GM21723 (cell line): ENCODE measurements around the gene CELF3.

Source experiments
- ATAC-seq: cut with Tn5 transposase; IDR thresholded peaks from one replicate; pipeline ENCODE4 v1.9.1; 2021; ENCODE audit warnings: mild to moderate bottlenecking, moderate library complexity; ENCODE audit not compliant: unreplicated experiment

CELF3 gene

DNA sequence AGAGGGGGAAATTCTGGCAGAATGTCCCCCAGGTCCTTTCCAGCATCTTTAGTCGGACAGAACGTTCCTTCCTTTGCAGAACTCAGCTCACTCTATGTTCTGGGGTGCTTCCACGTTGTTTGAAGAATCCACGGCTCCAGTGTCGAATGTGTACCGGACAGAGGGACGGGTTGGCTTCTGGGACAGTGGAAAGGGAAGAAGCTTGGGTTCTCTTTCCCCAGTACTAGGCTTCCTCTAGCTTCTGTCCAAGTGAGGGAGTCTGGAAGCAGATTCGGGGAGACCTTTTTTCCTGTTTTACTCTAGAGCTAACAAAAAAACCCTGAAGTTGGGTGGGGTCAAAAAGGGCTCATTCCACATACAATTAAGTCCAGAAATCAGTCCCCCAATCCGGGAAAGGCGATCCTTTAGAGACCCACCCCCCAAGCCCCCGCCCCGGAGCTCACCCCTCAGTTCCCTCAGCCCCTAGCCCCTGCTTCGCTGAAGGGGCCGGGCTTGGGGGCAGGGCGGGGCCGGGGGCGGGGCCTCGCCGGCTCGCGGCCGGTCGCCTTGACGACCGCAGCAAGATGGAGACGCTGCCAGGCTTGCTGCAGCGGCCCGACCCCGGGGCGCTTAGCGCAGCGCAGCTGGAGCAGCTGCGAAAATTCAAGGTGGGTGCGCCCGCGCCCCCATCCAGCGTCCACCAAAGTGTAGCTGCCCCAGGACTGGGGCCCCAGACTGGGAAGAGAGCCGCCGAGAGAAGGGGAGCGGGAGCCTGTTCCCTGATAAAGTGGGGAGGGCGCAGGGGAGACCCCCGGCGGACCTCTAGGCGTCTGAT lies 4.6 kb upstream of the CELF3 start, which contains the start of gene RIIAD1:
Gene RIIAD1, plus strand, starts transcription at position 549 of the 814 bp plus-strand sequence. Its CDS starts 15 bp downstream, at position 564.
- ATAC-seq, result peak; percentile 73

DNA sequence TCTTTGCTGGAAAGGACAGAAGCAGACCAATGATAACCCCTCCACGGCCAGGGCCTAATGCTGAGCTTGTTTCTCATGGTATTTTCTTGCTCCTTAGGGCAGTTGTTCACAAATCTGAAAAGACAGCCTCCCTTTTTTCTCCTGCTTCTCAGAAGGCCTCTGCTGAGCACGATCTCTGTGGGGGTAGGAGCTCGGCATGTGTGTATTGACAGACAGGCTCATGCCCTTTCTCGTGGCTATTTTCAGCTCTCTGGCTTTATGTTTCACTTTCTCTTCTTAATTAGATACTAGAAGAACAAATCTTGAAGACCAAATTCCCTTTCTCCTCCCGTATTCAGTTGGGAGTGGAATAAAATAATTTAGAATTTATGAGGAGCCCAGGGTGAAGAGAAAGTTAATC lies 4.0 kb upstream of the CELF3 start:
- peak; percentile 67 for ATAC-seq

DNA sequence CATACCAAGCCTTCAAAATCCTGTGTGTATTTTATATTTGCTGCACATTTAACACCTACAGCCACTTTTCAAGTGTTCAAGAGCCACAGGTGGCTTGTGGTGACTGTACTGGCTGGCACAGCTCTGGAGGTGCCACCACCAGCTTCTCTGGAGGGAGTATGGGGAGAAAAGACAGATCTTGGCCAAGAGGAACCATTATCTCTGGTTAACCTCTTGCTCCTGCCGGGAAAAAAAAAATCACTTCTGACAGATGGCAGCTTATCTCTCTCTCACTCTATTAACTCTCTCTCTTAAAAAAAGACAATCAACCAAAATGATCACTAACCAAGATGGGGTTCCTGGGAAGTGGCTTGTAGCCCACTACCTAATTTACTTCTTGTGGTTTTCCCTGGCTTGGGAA lies 3.5 kb upstream of the CELF3 start:
- ATAC-seq, result no peak

DNA sequence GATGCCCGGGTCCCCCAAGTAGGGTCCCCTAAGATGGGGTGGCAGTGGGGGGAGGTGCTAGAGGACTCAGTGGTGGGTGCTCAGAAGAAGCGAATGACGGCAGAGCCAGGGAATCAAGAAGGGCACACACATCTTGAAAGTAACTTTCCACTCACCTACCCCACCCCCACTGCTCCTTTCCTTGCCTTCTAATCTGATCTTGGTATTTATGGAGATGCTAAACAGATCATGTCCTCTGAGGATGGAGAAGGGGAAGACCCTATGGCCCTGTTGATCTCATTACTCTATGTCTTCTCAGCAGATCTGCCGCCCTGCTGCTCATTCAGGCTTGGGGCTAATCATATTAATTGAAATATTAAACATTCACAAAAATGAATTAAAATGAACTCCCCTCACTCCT lies 2.1 kb upstream of the CELF3 start:
- no peak for ATAC-seq

DNA sequence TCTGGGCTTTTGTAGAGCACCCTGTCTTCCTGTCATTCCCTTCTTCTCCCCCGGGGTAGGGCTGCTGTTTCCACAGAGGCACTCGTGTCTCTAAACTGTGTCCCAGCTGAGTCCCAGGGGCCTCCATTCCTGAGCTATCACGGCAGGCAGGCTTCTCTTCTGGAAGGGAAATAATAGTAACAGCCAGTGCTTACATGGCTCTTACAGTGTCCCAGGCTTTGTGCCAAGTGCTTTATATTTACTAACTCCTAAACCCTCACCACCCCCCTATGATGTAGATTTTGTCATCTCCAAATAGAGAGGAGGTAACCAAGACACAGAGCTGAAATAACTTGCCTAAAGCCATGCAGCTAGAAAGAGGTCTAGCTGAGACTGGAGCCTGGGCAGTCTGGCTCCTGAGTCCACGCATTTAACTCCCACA lies 1.4 kb upstream of the CELF3 start:
- no peak for ATAC-seq

DNA sequence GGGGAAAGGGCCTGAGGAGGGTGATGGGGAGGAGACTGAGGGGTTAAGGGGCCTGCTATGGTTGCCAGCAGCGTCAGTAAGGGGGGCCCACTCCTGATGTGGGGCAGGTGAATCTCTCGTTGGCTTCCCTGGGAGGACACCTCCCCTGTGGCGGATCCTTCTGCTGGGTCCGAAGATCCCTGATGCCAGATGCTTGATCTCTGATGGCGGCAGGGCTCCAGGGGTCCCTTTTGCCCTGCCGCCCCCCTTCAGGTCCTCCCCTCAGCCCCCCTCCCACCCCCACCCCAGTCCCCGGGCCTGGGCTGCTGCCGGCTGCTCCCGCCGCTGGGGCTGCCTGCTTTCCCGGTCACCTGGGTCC lies 219 bp downstream of the CELF3 start:
- no peak for ATAC-seq

DNA sequence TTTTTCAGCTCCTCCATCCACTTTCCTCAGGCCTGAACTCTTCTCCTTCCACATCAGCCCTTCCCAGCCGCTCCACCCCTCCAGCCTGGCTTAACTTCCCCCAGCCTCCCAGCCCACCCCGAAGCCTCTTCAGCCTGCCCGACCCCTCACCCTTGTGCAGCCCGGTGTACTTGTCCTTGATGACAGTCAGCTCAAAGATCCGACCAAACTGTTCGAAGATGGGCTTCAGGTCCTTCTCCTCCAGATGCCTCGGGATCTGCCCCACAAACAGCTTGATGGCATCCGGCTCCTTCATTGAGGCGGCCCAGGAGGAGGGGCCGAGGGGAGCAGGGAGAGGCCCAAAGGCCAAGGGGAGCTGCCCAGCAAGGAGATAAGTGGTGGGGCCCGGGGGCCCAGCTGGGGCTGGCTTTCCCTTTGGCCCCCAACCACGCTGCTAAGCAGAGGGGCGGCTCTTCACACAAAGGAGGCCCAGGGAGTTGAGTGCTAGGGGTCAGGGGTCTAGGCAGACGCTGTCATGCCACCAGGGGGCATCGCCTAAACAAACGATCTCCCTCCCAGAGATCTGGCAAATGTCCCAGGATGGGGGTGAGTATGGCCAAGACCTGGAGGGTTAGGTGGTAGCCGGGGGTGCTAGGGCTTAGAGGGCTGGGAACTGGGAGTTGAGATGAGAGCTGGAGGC lies 738 bp downstream of the CELF3 start:
- no peak for ATAC-seq

DNA sequence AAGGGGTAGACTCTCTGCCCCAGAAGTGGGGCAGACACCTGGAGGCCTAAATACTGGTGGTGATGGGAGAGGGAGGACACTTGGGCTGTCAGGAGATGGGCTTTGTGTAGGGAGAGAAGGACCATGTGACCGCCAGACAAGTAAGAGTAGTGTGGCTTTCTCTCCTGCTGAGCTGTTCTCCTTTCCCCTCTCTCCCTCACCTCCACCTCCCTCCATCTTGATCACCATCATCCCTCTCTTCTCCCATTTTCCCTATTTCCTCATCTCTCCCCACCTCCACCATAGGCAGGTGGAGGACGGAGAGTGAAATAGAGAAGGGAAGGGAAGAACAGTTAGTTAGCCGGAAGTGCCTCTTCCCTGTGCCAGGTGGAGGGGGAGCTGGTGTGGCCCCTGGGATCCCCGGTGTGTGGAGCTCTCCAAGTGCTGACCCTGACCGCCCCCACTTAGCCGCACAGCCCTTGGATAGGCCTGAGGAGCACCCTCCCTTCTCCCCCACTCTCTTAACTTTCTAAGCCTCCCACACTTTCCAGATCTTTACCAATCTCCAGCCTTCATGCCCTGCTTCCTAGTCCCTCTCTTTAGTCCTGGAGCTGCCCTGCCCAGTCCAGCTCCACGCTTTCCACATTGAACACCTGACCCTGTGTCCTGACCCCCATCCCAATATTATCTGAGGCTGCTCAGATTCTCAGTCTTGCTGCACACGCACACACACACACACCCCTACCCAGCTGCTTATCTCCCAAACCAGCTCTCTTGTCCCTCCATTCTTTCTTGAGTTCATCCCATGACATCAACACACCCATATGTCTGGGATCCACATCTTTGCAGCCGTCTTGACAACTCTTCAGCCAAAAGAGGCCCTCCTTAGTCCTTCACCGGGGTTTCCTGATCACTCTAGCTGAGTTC lies 1.5 kb downstream of the CELF3 start:
- ATAC-seq, result no peak

DNA sequence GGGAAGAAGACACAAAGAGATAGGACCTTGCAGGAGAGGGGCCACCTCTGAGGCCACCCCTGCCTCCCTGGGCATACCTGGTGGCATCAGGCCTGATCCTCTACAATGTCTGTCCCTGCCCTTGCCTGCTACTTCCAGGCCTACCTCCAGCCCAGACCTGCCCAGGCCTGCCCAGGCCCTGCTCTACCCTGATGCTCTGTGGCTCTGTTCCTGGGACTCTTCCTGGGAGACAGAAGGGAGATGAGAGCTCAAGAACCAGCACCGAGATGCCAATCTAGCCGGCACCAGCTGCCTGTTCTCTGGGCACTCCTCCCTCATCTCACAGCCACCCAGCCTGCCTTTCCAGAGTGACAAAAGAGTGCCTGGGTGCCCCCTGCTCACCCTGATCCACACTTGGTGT lies 2.7 kb downstream of the CELF3 start:
- no peak for ATAC-seq

DNA sequence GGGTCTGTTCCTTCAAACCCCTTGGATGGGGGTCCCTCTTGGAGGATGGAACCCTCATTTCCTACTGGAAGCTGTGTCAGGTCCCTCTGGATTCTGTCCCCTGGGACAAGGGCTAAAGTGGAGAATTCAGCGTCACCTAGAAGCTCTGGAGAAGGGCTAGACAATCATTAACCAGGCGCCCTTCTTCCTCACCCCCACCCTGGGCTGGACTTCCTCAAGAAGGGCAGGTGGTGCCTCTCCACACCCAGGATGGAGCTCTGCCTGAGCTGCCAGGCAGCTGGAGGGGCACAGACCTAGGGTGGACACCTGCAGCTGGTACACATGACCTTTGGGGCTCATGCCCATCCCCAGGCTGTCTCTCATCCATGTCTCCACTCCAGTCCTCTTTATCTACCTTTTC lies 3.6 kb downstream of the CELF3 start:
- no peak for ATAC-seq

DNA sequence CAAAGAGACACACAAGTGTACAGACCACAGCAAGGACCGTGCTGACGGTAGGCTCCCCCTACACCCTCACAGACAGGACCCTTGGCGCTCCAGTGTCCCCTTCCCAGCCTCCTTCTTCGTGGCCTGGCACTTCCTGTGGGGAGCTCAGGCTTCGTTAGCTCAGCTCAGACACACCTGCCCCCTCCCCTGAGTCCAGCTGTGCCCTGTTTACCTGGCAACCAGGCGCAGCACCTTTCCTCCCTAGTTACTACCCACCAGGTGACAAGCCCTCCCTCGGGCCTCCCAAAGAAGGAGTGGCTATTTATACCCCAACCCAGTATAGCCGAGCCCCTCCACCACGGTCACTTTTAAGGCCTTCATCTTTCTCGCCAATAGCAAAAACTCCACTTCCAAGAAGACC lies 4.7 kb downstream of the CELF3 start:
- no peak for ATAC-seq

DNA sequence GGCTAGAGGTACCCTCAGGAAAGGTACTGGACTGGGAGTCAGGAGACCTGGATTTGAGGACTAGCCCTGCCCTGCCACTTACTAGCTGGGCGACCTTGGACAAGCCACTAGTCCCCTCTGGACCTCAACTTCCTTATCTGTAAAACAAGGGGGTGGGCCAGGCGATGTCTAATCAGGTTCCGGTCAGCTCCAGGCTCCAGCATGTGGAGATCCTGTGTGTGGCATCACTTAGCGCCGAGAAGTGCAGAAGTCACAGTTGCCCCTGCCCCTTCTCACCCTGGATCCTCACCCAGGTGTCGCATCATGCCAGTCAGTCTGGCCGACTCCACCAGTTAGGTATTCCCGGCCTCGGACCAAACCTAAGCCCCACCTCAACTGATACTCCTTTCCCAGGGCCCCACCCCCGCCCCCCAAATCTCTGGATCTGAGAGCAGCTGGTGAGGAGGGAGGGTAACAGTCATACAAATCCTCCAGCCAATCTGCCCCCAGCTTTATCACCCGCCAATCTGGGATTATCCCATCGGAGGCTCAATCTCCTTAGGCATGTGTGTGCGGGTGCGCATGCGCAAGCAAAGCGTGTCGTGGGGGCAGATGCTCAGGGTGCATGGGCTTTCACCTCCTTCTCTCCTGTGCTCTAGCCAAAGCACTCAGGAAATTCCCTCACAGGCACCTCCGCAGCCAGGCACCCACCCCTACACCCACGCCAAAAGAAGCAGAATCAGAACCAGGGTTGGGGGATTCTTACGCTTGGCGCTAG lies 5.4 kb downstream of the CELF3 start:
- no peak for ATAC-seq

DNA sequence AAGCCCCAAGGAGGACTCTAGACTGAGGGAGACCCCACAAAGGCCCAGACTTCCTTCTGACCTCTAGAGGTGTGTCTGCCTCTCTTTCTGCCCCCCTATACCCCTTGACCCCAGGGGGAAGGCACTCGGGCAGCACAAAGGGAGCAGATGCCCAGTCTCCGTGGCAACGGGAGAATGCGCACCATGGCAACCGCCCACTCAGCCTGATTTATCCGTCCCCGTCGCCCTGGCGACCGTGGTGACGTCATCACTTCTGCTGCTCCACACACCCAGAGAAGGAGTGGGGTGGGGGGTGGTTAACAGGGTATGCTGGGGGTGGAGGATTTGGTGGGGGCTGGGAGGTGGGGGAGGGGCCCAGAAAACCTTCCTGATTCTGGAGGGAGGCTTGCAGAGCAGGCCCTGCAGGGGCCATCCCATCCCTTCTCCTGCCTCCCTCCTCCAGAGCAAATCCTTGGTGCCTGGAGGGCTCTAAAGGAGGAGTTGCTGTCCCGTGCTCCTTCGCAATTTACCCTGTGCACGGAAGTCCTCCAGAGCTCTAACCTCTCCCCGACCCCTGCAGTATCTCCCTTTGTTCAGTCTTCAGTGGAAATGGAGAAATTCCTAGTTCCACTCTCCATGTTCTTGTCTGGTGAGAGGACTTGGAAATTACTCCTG lies 6.3 kb downstream of the CELF3 start:
- no peak for ATAC-seq

DNA sequence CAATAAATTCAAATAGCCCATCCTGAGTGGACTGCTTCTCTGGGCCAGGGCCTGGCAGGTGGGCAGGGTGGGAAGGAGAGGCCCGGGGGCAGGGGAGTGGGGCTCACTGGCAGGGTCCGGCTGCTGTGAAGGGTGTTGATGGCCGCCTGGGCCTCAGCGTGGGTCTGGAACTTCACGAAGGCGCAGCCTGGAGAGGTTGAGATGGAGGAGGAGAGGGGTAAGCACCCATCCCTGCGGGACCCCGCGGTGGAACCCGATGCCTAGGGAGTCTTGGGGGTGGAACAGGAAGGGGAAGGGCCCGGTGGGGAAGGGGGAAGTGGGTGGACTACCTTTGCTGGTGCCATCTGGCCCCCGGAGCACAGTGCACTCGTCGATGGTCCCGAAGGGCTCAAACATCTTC lies 7.7 kb downstream of the CELF3 start:
- no peak for ATAC-seq

DNA sequence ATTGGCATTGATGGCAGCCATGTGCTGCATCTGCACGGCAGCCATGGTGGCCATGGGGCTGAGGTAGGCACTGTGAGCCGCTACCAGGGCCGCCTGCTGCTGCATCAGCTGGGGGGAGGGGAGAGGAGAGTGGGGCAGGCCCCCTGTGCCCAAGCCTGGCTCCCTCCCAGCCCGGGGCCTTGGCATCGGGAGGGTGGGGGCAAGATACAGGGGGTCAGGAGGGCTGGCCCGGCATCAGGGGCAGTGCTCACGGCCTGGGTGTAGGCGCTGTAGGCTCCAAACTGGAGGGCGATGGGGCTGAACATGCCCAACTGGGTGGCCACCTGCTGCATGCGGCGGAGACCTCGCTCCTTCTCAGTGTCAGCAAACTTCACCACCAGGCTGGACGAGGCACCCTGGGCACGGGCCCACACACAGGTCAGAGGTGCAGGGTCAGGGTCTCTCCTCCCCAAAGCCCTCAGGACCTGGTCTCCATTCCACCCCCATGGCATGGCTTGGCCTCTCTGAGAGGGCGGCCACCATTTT lies 9.0 kb downstream of the CELF3 start:
- no peak for ATAC-seq

DNA sequence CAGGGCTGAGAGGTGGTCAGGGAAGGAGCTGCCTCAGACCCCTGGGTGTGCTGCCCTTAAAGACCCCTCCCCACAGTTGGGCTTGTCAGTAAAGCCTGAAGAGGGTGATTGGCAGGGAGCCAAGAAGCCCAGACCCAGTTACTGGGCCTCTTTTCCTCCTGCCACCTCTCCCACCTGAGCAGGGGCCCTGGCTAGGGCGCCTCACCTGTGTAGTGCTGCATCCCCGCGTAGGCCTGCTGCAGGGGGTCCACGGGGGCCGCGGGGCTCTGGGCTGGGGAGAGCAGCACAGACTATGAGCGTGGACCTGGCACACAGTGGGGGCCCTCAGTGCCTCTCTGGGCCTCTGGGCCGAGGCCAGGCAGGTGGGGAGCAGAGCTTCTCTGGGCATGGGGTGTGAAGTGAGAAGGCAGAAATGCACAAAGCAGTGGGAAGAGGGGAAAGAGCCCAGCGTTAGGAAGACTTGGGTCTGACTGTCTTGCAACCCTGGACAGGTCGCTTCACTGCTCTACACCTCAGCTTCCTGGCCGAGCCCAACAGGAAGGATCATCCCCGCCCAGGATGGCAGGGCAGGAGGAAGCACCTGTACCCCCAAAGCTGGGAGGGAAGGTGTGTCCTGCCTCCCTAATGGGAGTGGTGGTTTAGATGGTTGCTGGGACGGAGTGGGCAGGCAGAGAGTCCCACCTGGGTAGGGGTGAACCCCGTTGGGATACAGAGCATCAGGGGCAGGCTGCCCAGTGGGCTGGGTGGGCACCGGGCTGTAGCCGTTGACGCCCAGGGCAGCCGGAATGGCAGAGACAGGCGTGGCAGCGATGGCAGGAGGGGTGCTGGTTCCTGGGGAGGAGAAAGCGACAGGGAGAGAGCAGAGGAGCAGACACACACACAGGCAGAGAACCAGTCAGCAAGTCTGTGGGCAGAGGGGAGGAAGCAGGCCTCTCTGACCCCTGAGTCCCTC lies 9.9 kb downstream of the CELF3 start:
- no peak for ATAC-seq

DNA sequence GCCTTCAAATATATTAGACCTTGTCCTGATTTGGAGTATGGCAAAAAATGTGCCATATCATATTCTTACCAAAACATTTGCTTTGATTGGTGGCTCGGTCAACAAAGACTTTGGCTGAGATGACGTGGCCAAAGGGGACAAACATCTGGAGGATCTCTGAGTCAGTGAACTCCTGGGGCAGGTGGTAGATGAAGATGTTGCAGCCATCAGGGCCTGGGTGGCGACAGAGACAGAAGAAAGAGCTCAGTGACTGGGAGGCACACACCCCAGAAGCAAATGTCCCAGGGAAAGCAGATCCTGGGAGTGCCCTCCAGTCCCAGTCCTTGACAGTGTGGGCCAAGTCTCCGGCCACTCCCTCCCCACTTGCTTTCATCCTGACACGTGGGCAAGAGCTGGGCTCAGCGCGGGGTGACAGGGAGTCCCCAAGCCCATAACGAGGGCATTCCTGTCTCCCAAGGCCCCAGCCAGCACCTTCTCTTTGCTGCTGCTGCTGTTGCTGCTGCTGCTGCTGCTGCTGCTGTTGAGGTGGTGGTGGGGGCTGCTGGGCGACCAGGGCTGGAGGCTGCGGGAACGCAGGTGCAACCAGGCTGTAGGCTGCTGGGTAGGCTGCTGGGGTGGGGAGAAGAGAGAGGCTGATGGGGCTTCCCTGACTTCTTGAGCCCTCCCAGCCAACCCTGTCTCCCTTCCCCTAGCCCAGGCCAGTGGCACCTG lies 10.7 kb downstream of the CELF3 start:
- no peak for ATAC-seq

DNA sequence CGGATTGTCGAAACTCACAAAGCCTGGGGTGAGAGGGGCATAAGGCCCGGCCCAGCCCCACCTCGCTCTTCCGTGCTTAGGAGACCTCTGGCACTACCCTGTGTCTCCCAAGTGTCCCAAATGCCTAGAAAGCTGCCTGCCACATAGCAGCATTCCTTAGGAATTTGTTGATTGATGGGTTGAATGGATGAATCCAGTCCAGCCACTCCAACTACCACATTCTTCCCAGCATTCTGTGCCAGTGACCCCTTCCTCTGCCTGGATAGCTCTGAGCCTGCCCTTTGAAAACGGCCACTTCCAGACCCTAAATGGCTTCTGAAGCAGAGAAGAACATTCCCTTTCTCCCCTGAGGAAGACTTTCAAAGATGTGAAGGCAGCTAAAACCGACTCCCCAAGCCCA lies 11.5 kb downstream of the CELF3 start:
- no peak for ATAC-seq
